Right forelimb (tissue), 1 donor: ENCODE measurements around the gene SPNS1.
A peak's percentile ranks its signal among the peaks of the same experiment; 100 is the strongest.
"Not testable (repeated sequence)": the region's sequence is repeated elsewhere in the genome, so short reads cannot be mapped to it uniquely, and the experiment has no call there.

Source experiments
- DNase-seq: peaks from one replicate; pipeline ENCODE4 v3.0.0-alpha.2; 2018

SPNS1 gene

GRCh38 chr16:28974437-28975157, at the start of gene SPNS1:
Gene SPNS1, plus strand, starts transcription at chr16:28974778. Its CDS starts 374 bp downstream, at chr16:28975152.
- DNase-seq, result peak; percentile 98

DNA sequence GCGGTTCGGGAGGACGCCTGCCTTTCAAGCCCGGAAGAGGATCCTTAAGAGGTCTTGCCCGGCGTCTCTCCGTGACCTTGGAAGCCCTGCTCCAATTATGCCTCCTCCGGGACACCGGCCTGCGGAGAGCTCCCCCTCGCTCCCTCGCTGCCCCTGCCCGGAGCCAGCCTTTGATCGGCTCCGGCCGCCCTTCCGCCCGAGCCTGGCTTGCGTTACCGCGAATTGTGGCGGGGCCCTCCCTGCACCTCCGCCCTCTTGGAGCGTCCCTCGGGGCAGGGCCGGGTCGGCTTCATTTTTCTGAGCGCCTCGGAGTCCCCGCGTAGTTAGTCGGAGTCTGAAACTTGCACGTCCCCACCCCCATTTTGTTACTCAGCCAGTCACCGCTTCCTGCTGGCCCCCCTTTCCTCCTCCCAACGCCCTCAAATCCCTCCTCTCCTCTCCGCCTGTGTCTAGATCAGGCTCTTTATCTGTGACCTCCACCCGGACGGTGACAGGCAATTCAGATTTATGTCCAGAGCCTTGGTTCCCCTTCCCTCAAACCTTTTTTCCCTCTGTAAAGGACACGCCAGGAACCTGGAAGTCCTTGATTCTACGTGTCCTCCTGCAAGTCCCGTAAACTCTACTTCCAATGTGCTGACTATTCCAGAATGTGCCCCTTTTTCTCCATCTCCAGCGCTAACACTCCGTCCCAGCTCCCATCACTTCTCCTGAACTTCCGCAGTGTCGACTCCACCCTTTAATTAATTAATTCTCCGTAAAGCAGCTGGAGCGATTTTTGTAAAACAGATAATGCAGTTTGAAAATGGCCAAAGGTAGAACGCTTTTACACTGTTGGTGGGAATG, 49.0 kb upstream of the SPNS1 start:
- no peak for DNase-seq

GRCh38 chr16:28926284-28926683, 48.3 kb upstream of the SPNS1 start:
- not testable (repeated sequence) for DNase-seq

DNA sequence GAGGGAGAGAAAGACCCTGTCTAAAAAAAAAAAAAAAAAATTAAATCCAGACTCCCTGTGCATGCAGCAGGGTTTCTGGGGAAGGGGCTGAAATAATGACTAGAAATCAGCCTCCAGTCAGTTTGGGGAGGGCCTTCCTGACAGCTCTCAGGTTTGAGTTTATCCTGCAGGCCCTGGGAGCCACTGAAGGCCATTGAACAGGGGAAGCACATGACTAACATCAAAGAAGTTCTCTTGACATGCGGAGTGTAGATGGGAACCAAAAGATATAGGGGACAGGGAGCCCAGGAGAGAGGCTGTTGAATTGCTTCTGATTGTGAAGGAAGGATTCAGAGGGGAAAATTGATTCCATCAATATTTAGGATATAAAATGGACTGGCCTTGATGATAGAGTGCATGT, 46.8 kb upstream of the SPNS1 start:
- DNase-seq, result no peak

GRCh38 chr16:28930203-28930602, 44.4 kb upstream of the SPNS1 start:
- DNase-seq, result no peak

DNA sequence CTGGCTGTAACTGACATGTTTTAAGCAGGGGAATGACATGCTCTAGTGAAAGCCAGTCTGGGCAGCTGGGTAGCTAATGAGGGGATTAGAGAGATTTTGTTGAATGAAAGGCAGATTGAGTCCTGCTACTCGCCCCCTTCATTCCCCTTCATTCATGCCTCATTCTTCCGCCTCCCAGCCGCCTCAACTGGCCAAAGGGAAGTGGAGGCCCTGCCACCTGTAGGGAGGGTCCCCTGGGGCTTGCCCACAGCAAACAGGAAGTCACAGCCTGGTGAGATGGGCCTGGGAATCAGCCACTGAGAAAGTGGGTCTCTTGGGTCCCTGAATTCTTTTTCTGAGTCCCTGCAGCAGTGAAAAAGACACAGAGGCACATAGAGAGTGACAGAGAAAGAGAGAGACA, 43.9 kb upstream of the SPNS1 start:
- no peak for DNase-seq

DNA sequence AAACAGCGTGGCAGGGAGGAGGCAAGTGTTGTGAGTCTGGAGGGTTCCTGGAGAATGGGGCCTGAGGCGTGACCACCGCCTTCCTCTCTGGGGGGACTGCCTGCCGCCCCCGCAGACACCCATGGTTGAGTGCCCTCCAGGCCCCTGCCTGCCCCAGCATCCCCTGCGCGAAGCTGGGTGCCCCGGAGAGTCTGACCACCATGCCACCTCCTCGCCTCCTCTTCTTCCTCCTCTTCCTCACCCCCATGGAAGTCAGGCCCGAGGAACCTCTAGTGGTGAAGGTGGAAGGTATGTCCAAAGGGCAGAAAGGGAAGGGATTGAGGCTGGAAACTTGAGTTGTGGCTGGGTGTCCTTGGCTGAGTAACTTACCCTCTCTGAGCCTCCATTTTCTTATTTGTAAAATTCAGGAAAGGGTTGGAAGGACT, 42.8 kb upstream of the SPNS1 start, which contains the start of gene CD19:
TSS of gene CD19 (plus strand) at position 171 of the 425 bp plus-strand sequence. CDS start at position 201, 30 bp downstream.
- no peak for DNase-seq

DNA sequence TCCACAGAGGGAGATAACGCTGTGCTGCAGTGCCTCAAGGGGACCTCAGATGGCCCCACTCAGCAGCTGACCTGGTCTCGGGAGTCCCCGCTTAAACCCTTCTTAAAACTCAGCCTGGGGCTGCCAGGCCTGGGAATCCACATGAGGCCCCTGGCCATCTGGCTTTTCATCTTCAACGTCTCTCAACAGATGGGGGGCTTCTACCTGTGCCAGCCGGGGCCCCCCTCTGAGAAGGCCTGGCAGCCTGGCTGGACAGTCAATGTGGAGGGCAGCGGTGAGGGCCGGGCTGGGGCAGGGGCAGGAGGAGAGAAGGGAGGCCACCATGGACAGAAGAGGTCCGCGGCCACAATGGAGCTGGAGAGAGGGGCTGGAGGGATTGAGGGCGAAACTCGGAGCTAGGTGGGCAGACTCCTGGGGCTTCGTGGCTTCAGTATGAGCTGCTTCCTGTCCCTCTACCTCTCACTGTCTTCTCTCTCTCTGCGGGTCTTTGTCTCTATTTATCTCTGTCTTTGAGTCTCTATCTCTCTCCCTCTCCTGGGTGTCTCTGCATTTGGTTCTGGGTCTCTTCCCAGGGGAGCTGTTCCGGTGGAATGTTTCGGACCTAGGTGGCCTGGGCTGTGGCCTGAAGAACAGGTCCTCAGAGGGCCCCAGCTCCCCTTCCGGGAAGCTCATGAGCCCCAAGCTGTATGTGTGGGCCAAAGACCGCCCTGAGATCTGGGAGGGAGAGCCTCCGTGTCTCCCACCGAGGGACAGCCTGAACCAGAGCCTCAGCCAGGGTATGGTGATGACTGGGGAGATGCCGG, 42.0 kb upstream of the SPNS1 start:
- DNase-seq, result no peak

DNA sequence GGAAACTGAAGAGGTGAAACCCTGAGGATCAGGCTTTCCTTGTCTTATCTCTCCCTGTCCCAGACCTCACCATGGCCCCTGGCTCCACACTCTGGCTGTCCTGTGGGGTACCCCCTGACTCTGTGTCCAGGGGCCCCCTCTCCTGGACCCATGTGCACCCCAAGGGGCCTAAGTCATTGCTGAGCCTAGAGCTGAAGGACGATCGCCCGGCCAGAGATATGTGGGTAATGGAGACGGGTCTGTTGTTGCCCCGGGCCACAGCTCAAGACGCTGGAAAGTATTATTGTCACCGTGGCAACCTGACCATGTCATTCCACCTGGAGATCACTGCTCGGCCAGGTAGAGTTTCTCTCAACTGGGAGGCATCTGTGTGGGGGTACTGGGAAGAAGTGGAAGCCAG, 41.4 kb upstream of the SPNS1 start:
- no peak for DNase-seq

DNA sequence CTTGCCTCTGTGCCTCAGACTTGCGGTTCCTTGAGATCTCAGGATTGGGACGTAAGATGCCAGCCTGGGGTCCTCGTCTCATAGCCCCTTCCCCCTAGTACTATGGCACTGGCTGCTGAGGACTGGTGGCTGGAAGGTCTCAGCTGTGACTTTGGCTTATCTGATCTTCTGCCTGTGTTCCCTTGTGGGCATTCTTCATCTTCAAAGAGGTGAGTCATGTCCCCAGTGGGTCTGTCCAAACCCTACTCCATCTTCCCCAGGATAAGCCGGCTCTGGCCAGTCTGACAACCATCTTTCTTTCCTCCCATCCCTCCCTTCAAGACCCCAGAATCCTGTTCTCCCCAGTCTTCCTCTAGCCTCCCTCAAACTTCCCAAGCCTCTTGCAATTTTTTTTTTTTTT, 39.2 kb upstream of the SPNS1 start:
- no peak for DNase-seq

- DNase-seq, result peak; percentile 76
Observed at GRCh38 chr16:28935924-28936783, 38.4 kb upstream of the SPNS1 start.

DNA sequence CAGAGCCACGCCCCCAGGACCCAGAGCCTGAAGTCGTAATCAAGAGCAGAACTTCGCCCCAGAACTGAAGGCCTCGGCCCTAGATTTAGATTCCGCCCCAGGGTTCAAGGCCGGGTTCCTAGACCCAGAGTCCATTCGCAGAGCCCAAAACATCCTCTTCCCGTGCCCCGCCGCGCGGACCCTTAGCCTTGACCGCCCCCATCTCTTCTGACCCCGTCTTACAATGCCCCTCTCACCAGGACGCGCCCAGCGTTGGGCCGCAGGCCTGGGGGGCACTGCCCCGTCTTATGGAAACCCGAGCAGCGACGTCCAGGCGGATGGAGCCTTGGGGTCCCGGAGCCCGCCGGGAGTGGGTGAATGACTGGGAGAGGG, 37.8 kb upstream of the SPNS1 start:
- no peak for DNase-seq

DNA sequence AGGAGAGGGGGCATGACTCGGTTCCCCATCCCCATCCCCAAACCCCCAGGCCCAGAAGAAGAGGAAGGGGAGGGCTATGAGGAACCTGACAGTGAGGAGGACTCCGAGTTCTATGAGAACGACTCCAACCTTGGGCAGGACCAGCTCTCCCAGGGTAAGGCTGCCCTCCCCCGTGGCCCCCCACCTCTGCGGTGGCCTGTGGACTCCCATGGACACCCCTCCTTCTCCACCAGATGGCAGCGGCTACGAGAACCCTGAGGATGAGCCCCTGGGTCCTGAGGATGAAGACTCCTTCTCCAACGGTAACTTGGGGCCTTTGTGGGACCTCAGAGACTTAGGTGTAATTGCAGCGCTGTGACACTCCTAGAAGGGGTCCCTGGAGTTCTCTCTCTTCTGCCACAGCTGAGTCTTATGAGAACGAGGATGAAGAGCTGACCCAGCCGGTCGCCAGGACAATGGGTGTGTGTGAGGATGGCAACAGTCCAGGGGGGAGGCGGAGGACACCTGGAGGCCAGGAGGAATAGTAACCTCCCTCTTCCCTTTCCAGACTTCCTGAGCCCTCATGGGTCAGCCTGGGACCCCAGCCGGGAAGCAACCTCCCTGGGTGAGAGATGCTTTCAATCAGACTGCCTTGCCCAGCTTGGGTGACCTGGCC, 37.2 kb upstream of the SPNS1 start:
- DNase-seq, result no peak

GRCh38 chr16:28938721-28939120, 35.9 kb upstream of the SPNS1 start:
- no peak for DNase-seq

GRCh38 chr16:28939825-28940224, 34.8 kb upstream of the SPNS1 start:
- DNase-seq, result not testable (repeated sequence)

DNA sequence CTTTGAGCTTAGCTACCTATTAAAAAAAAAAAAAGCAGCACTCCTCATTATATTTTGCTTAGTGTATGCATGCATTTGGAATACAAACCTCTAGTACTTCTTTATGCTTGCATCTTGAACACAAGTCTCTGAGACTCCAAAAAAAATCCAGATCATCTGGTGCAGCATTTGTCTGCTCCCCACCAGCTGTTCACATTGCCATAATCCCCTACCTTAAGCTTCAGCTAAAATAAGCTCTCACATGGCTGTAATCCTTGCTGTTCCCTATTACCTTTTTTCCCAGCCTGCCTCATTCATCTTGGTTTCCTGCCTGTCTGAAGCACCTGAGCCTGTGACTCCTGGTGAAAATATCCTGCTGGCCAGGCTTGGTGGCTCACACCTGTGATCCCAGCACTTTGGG, 31.3 kb upstream of the SPNS1 start:
- DNase-seq, result no peak

GRCh38 chr16:28946681-28947080, 27.9 kb upstream of the SPNS1 start:
- no peak for DNase-seq

- DNase-seq, result peak; percentile 100
Observed at GRCh38 chr16:28950648-28951409, 23.7 kb upstream of the SPNS1 start, which contains the start of gene NFATC2IP. Gene NFATC2IP, plus strand, starts transcription at chr16:28950937. Its CDS starts 75 bp downstream, at chr16:28951012.

DNA sequence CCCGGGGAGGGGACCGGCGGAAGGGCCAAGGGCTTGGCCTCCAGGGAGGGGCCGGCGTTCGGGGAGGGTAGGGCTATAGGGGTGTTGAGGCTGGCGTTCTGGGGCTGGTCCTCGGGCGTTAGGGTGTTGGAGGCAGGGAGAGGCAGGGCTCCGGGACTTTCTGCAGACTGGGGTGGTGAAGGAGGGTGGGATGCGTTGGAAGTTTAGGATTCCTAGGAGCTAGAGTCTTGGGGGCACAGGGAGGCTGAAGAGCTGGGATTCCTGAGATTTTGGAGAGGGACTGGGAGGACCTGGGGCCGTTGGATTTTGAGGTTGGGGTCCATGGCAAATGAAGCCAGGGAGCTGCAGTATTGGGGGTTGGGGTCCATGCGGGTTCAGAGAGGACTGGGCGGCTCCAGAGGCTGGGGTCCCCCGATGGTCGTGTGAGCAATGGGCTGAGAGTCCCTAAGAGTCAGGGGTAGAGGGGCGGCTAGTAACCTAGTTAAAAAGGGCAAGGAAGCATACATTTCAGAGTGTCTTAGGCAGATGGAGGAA, 23.1 kb upstream of the SPNS1 start:
- DNase-seq, result no peak

- no peak for DNase-seq
Observed at GRCh38 chr16:28958216-28958615, 16.4 kb upstream of the SPNS1 start.
